HG02840 (cell line): Measurements from ENCODE around the gene PPP1R26.
"Not testable (repeated sequence)": the region's sequence is repeated elsewhere in the genome, so short reads cannot be mapped to it uniquely, and the experiment has no call there.

Source experiments
- ATAC-seq: cut with Tn5 transposase; IDR thresholded peaks from one replicate; pipeline ENCODE4 v1.9.1; 2021; ENCODE audit warnings: mild to moderate bottlenecking, moderate library complexity, moderate number of reproducible peaks; ENCODE audit not compliant: unreplicated experiment, low FRiP score

The PPP1R26 gene

DNA sequence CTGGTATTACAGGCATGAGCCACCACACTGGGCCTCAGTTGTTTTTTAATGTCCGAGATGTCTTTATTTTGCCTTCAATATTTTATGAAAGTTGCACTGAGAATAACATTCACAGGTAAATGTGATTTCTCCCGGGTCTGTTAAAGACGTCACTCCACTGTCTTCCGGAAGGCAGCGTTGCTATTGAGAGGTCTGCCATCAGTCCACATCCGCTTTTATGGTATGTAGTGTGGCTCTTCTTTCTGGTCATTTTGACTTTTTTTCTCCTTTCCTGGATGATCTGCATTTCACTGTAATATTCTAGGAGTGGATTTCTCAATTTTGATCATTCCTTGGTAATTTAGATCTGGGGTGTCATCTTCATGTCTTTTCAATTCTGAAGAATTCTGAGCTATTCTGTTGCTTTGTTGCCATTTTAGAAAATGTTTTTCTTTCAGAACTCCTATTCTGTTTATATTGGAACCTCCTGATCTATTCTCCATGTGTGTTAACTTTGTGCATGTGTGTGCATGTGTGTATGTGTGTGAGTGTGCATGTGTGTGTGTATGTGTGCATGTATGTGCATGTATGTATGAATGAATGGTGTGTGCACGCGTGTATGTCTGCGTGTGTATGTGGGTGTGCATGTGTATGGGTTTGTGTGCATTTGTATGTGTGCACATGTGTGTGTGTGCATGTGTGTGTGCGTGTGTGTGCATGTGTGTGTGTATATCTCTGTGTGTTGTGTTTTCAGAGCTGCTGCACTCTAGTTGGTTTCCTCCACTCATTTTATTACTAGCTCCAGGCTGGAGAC, 39.8 kb downstream of the PPP1R26 start:
- ATAC-seq = no peak

DNA sequence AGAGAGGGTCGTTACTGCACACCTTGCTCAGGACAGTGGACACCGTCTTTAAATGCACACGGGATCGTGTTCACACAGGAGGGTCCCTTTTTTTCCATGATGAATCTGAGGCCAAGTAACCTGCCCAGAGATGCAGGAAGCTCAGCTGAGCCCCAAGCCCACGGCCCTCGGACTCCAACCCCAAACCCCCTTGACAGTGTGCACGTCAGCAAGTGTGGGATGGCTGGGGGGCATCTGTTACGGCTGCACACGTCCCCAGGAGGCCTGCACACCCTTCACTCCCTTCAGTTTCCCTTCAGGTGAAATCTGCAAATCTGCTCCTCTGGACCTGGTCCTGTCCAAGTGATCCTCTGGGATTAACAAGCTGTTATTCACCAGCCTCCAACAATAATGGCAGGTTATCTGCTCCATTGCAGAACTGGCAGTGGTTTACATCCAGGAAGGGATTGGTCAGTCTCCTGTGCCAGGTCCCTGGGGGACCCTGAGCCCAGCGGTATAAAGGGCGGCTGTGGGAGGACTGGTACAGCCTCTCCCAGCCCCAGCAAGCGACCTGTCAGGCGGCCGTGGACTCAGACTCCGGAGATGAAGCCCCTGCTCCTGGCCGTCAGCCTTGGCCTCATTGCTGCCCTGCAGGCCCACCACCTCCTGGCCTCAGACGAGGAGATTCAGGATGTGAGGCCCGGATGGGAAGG, 41.5 kb downstream of the PPP1R26 start, which contains the start of gene LCN1:
LCN1 (plus strand) TSS at position 525 of the 692 bp plus-strand sequence; CDS start at position 583, 58 bp downstream.
- ATAC-seq = no peak

DNA sequence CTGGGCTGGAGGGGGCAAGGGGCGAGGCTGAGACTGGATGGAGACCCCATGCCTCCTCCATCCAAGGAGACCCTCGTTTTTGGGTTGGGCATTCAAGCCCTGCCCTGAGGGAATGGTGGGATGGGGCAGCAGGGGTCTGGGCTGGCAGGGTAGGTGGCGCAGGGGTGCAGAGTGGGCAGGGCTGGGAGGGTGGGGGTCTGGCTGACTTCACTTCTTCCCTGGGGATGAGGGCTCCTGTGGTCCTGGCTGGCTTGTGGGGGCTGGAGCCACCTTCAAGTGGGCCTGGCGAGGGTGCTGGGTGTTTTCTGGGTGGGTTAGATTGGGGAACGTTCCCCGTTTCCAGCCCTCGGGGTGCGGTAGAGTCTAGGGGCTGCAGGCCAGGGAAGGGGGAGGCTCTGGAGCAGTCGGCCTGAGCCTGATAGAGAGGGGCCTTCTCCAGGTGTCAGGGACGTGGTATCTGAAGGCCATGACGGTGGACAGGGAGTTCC, 42.1 kb downstream of the PPP1R26 start:
- ATAC-seq = no peak

DNA sequence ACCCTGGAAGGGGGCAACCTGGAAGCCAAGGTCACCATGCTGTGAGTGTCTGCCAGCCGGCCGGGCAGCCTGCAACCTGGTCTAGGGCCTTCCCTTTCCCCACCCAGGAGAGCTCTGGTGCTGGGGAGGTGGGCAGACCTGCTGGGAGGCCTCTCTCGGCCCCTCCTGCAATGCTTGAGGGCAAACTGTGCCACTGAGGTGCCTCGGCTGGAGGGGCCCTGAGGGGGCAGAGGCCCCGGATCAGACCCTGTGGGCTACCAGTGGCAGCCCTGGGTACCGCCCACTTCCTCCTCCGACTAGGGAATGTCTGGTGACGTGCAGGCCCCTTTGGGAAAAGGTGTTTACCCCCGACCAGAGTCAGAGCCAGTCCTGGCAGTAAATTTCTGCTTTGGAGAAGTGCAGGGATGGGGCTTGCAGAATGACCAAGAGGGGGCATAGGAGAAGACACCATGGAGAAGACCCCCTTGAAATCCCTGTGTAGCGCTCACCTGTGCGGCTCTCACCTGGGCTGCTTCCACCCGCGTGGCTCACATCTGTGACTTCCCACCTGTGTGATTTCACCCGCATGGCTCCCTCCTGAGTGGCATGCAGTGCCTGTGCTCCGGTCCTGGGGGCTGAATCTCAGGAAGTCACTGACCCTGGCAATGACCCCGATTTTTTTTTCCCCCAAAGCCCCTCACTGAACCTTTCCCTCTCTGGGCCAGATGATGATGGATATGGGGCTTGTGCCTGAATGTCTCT, 42.7 kb downstream of the PPP1R26 start:
- ATAC-seq = no peak

DNA sequence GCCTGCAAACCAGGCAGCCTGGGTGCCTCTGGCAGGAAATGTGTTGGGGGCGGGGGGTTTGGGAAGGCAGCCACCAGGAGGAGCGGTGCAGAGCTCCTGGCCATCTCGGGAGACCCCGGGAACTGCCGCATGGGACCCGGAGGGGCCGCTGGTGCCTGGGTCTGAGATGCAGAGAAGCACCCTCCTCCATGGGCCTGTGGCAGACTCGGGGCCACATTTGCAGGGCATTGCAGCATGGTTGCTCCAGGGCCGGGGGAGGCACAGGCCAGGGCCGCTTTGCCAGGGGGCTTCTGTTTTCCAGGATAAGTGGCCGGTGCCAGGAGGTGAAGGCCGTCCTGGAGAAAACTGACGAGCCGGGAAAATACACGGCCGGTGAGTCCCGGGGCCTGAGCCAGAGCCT, 43.3 kb downstream of the PPP1R26 start:
- no peak for ATAC-seq

DNA sequence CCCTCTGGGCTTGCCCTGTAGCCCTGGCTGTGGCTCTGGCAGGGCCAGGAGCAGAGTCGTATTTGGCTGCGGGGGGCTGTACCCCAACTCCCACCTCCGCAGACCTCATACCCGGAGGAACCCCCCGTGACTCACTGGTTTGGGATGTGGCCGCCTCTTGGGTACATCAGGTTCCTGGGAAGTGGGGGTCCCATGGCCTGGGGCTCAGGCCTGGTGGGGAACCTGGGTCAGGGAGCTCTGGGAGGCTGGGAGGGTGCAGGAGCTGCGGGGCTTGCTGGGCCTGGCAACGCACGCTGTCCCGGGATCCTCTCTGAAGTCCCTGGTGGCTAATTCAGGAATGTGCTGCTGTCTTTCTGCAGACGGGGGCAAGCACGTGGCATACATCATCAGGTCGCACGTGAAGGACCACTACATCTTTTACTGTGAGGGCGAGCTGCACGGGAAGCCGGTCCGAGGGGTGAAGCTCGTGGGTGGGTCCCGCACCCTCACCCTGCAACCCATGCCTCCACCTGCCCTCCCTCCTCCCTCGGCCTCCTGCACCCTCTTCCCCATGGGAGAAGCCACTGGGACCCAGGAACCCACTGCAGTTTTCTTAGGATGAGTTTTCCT, 44.0 kb downstream of the PPP1R26 start:
- ATAC-seq = no peak

DNA sequence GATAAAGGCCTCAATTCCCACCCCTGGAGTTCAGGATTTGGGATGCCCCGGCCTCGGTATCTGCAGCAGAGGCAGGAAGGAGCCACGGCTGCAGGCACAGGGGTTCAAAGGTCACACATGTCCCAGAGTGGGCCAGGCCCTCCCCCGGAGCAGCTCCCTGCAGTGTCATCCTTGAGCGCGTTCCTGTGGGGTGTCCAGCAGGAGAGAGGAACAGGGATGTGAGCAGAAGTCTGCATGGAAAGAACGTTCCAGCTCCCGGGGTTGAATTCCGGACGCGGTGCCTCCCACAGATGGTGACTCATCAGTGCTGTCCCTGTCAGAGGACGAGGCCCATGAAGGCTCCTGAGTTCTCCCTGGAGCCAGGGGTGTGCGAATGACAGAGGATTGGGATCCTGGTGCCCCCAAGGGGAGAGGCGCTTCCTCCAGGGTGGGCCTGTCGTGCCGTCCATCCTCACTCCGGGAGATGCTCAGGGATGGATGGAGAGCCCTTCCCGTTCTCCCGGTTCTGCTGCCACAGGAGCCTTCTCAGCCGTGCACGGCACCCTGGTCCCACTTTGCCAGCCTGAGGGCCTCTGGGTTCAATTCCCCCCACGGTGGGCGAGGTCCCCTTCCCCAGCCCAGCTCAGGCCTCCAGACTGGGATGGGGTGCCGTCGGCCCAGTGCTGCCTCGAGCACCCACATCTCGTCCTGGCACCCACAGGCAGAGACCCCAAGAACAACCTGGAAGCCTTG, 44.7 kb downstream of the PPP1R26 start:
- ATAC-seq = no peak

DNA sequence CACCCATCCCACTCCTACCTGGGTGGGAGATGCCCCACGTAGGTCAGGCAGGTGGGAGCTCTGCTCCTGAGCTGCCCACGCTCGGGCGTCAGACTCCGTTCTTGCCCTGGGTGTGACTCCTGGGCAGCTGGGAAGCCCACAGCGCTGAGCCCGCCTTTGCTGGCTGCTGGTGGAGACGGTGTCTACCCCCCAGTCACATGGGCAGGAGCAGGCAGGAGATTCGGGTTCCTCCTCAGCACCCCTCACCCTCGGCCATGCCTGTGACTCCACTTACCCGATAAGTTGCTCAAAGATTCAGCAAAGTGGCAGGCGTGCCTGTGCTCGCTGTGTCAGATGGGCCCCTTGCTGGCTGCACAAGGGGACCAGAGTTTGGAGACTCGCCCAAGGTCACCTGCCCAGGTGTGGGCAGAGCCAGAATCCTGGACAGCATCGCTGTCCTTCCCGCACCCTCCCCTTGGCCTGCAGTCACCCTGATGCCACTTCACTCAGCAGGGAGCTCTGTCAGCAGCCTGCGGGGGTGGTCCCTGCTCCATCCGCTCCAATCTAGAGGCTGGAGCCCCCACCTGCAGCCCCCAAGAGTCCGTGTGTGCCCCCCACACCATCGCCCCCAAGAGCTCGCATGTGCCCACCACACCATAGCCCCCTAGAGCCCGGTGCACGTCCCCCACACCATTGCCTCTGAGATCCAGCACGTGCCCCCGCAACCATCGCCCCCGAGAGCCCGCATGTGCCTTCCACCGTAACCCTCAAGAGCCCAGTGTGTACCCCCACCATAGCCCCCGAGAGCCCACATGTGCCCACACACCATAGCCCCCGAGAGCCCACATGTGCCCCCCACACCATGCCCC, 45.9 kb downstream of the PPP1R26 start:
- ATAC-seq = no peak

DNA sequence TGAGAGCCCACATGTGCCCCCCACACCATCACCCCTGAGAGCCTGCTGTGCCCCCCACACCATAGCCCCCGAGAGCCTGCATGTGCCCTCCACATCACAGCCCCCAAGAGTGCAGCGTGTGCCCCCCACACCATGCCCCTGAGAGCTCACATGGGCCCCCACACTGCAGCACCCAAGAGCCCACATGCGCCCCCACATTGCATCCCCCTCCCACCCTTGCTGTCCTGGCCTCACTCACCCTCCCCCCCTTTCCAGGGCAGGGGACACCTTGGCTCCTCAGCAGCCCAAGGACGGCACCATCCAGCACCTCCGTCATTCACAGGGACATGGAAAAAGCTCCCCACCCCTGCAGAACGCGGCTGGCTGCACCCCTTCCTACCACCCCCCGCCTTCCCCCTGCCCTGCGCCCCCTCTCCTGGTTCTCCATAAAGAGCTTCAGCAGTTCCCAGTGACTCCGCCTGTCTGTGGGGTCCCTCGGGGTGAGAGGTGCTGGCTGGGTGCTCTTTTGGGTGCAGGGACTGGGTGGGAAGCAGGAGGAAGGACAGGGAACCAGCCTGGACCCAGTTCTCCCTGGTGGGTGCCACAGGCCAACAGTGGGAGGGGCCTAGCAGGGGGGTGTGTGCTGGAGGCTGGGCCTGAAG, 46.6 kb downstream of the PPP1R26 start:
- no peak for ATAC-seq

DNA sequence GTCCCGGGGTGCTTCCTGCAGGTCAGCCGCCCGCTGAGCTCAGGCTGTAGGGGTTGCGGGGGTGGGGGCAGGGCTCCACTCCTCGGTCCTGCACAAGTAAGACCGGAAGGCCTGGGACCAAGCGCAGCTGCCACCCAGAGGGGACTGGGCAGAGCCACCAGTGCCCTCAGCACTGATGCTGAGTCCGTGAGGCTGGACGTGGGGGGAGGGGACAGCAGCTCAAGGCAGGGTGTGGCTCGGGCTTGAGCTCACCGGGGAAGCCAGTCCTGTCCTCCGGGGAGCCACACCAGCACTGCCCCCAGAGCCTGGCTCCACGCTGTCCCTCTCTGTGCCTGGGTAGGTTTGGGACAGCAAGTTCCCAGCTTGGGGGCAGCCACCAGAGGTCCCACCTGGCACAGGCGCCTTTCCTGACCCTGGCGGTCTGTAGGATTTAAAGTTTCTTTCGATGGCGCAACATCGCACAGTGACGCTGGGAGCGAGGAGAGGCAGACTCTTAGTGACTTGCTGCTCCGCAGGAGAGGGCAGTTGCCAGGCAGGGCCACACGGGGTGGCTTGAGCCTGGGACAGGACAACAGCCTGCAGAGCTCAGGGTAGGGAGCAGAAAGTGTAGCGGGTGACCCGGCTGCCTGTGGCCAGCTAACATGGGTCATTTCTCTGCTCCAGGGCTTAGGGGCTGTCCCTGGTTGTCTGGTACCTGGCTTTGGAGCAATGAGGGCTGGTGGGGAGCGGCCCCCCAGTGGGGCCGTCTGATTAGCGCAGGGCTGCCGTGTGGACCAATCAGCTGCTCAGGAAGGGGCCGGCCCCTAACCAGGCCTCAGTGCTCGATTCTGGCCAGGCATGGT, 47.4 kb downstream of the PPP1R26 start:
- no peak for ATAC-seq

DNA sequence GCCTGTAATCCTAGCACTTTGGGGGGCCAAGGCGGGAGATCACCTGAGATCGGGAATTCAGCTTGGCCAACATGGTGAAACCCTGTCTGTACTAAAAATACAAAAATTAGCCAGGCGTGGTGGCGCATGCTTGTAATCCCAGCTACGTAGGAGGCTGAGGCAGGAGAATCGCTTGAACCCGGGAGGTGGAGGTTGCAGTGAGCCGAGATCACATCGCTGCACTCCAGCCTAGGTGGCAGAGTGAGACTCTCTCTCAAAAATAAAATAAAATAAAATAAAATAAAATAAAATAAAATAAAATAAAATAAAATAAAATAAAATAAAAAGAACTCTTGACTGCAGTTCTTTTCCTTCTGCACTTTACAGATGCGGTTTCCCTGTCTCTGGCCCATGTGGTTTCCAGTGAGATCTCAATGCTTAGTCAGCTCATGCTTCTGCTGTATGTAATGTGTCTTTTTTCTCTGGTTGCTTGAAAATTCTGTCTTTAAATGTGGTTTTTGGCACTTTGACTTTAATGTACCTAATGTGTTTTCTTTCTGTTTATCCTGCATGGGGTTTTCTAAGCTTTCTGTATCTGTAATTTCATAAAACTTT, 49.4 kb downstream of the PPP1R26 start:
- not testable (repeated sequence) for ATAC-seq

DNA sequence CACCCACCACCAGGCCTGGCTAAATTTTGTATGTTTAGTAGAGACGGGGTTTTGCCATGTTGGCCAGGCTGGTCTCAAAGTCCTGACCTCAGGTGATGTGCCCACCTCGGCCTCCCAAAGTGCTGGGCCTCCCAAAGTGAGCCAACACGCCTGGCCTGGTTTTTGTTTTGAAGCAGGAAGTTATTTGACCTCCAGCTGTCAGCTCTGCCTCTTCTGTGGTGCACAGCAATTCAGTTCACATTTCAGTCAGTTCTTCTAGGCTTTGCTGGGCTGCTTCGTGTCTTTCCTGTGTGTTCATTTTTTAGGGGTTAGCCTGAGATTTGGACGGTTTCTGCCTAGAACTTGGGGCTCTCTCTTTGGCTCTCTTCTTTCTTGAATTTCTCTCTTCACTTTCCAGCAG, 50.6 kb downstream of the PPP1R26 start:
- no peak for ATAC-seq

DNA sequence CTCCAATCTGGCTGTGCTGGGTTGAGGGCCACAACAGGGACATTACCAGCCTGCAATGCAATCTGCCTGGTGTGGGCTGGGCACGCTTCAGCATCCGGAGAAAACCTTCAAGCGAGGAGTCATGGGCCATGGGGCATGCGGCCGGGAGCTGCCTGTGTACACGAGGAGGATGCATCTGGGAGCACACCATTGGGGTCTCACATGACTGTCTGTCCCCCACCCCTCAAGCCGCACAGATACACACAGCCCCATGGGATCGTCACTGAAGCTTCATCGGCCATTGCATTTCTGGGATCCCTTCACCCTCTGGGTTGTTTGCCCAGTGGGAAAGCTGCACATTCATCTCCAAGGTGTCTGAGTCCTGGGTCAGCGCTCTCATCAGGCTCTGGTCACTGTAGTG, 51.5 kb downstream of the PPP1R26 start:
- ATAC-seq = no peak

DNA sequence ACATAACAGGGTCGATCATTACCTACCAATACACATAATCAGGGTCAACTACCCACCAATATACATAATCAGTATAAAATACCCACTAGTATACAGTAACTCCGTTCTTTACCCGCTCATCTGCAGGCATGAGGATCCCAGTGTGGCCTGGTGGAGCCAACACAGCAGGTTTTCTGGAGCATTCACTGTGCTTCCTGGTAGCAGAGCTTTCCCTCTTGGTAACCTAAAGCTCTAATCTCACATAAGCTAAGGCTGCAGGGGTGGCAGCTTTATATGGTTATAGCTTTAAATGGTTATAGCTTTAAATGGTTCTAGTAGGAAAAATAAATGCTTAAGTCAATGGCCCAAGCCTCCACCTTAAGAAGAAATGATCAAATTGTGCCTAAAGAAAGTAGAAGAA, 53.5 kb downstream of the PPP1R26 start:
- ATAC-seq = no peak

DNA sequence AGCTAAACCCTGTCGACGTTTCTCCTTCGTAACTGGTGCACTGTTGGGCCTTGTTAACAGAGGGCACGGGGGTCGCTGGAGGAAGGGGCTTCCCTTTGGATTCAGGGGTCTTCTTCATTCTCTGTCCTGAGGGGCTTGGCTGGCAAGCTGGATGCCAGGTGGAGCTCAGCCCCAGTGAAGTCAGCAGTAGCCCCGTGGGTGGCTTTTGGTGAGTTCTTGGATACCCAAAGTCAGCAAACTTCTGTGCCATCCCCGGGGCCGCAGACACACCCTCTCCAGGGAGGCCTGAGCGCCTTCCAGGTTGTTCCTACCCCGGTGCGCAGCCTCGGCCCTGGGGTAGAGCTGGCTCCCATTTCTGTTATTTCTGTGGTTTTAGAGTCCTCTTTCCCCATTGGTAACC, 54.1 kb downstream of the PPP1R26 start:
- no peak for ATAC-seq

DNA sequence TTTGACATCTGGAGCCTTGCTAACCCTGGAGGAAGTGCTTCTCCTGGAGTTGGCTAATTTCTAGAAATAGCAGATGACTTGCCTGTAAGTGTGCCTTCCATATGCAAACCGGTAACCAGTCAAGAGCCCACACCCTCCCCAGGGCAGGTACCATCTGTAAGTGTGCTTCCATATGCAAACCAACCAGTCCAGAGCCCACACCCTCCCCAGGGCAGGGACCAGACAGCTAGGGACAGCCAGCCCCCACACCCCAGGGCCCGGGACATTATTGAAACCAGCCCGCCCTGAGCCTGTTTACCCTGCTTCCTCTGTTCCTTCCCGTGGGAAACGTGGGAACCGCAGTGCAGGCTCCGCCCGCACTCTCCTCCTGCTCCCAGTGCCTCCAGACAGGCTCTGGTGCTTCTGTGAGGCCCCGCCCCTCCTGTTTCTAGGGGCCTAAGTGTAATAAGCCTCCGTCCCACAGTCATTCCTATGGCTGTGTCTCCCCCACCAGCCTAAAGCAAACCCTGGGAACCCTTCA, 54.7 kb downstream of the PPP1R26 start:
- not testable (repeated sequence) for ATAC-seq

DNA sequence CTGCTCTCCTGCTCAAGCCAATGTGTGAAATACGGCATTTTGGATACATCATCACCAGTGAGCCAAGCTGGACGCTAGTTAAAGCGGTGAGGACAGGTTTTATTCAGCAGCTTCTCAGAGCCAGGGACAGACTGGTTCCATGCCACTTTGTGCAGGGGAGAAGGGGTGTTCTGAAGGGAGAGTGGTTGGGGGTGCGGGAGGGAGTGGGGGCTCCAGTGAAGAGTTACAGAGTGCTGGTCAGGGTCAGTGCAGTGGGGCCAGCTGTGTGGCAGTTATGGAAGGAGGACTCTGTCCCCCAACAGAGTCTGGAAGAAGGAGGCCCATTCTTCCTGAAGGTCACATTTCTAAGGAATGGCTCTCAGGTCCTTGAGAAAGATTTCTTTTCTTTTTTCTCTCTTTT, 55.2 kb downstream of the PPP1R26 start:
- not testable (repeated sequence) for ATAC-seq
